GM23338 (cell line): ENCODE measurements around the gene ARMH1. TPM values are rescaled to one million over a fixed set of nuclear protein-coding genes. Genes with fewer than 3 reads are reported as not detected.

Source experiments
- ATAC-seq: fragments of 200-7000 bp; cut with Tn5 transposase; 3 replicates; pipeline ENCODE4 v1.9.1; 2020
- DNase-seq: peaks from one replicate; pipeline ENCODE4 v3.0.0-alpha.2; 2015; ENCODE audit warnings: low spot score
- H2AFZ ChIP-seq: fragments of 200-600 bp; sonication (generic); 2 replicates; pipeline ENCODE4 v1.8.0; 2016; ENCODE audit warnings: antibody characterized with exemption, mild to moderate bottlenecking, moderate library complexity
- H3F3A ChIP-seq: fragments of 200-600 bp; sonication (generic); replicated peaks from 2 replicates; pipeline ENCODE4 v1.8.0; 2017; ENCODE audit warnings: antibody characterized with exemption, mixed run types, low read depth
- H3K27ac ChIP-seq: fragments of 200-600 bp; sonication (generic); 2 replicates; pipeline ENCODE4 v1.6.1; 2016; ENCODE audit warnings: low read depth
- H3K27me3 ChIP-seq: fragments of 200-600 bp; sonication (generic); 2 replicates; pipeline ENCODE4 v1.8.0; 2016; ENCODE audit warnings: mild to moderate bottlenecking, mixed run types, moderate library complexity; ENCODE audit not compliant: insufficient read depth
- H3K36me3 ChIP-seq: fragments of 200-600 bp; sonication (generic); 2 replicates; pipeline ENCODE4 v1.8.0; 2016; ENCODE audit warnings: mild to moderate bottlenecking; ENCODE audit not compliant: insufficient read depth
- H3K4me1 ChIP-seq: fragments of 200-600 bp; sonication (generic); 2 replicates; pipeline ENCODE4 v1.8.0; 2016; ENCODE audit warnings: mild to moderate bottlenecking, moderate library complexity; ENCODE audit not compliant: insufficient read depth
- H3K4me2 ChIP-seq: fragments of 200-600 bp; sonication (generic); 2 replicates; pipeline ENCODE4 v1.7.1; 2017; ENCODE audit warnings: mixed run types
- H3K4me3 ChIP-seq: fragments of 200-600 bp; sonication (generic); 2 replicates; pipeline ENCODE4 v1.6.1; 2016; ENCODE audit warnings: mixed run types
- H3K79me2 ChIP-seq: fragments of 200-600 bp; sonication (generic); replicated peaks from 2 replicates; pipeline ENCODE4 v1.8.0; 2017; ENCODE audit warnings: mild to moderate bottlenecking; ENCODE audit not compliant: insufficient read depth
- H3K9me2 ChIP-seq: fragments of 200-600 bp; sonication (generic); 2 replicates; pipeline ENCODE4 v1.8.0; 2017; ENCODE audit not compliant: insufficient read depth
- H4K20me1 ChIP-seq: fragments of 200-600 bp; sonication (generic); replicated peaks from 2 replicates; pipeline ENCODE4 v1.8.0; 2017; ENCODE audit warnings: mild to moderate bottlenecking; ENCODE audit not compliant: insufficient read depth
- H3K27ac Mint-ChIP-seq: 2 replicates; pipeline ENCODE4 v1.8.0; 2020; ENCODE audit warnings: inconsistent platforms, mild to moderate bottlenecking, moderate library complexity, mixed read lengths
- H3K27me3 Mint-ChIP-seq: 3 replicates; pipeline ENCODE4 v1.8.0; 2022; ENCODE audit warnings: low read depth, mild to moderate bottlenecking, moderate library complexity, mixed read lengths, inconsistent platforms; ENCODE audit not compliant: insufficient read depth, poor library complexity
- H3K36me3 Mint-ChIP-seq: 3 replicates; pipeline ENCODE4 v1.8.0; 2021; ENCODE audit warnings: low read depth, mild to moderate bottlenecking, inconsistent platforms, moderate library complexity, mixed read lengths
- H3K4me1 Mint-ChIP-seq: 3 replicates; pipeline ENCODE4 v1.8.0; 2020; ENCODE audit warnings: mild to moderate bottlenecking, inconsistent platforms, mixed read lengths
- H3K4me3 Mint-ChIP-seq: 3 replicates; pipeline ENCODE4 v1.8.0; 2021; ENCODE audit warnings: moderate library complexity, mild to moderate bottlenecking, inconsistent platforms, mixed read lengths
- H3K9me3 Mint-ChIP-seq: 3 replicates; pipeline ENCODE4 v1.8.0; 2020; ENCODE audit warnings: moderate library complexity, mild to moderate bottlenecking, inconsistent platforms, mixed read lengths
- EZH2 ChIP-seq: fragments of 200-600 bp; sonication (generic); IDR thresholded peaks from one replicate; pipeline ENCODE4 v1.8.0; 2017; ENCODE audit warnings: antibody characterized with exemption, mild to moderate bottlenecking, low read depth; ENCODE audit not compliant: unreplicated experiment
- EZH2phosphoT487 ChIP-seq: fragments of 200-600 bp; sonication (generic); IDR thresholded peaks from one replicate; pipeline ENCODE4 v1.8.1; 2018; ENCODE audit warnings: antibody characterized with exemption; ENCODE audit not compliant: unreplicated experiment
- STAT1 ChIP-seq: IDR thresholded peaks from one replicate; pipeline ENCODE4 v1.6.1; 2016; ENCODE audit warnings: antibody characterized with exemption; ENCODE audit not compliant: unreplicated experiment
- ZNF114 ChIP-seq: fragments of 250-450 bp; sonication (Bioruptor Pico); IDR thresholded peaks from 2 replicates; pipeline ENCODE4 v1.5.0; 2020; ENCODE audit warnings: mild to moderate bottlenecking, moderate library complexity
- ZNF331 ChIP-seq: fragments of 250-450 bp; sonication (Bioruptor Pico); IDR thresholded peaks from 2 replicates; pipeline ENCODE4 v1.5.0; 2020; ENCODE audit warnings: low read depth, mild to moderate bottlenecking, moderate library complexity
- ZNF462 ChIP-seq: fragments of 250-450 bp; sonication (Bioruptor Pico); IDR thresholded peaks from 2 replicates; pipeline ENCODE4 v1.5.0; 2020; ENCODE audit warnings: mild to moderate bottlenecking, moderate library complexity
- polyA plus RNA-seq: library from polyadenylated mRNA; unstranded; fragments of >200 nt; fragmentation: Nextera tagmentation; extraction: Ambion mirVana; gene quantifications from 2 replicates; pipeline ENCODE4 v1.2.1, GENCODE V29; 2016
- total RNA-seq: library from RNA; depleted of rRNA; stranded (reverse); fragments of >200 nt; shearing (Covaris generic); gene quantifications from 2 replicates; pipeline ENCODE4 v1.2.3, GENCODE V29; 2014
- TF ChIP-seq, protein P1 (sequence below): IDR thresholded peaks from 2 replicates; pipeline ENCODE4 v1.6.1; 2016; ENCODE audit warnings: antibody characterized with exemption
- TF ChIP-seq, protein P2 (sequence below), 2 experiments: fragments of 200-600 bp in 1 of 2; sonication (generic) in 1 of 2; conservative IDR thresholded peaks; 2 replicates each; pipeline versions ENCODE4 v1.5.1 to v1.6.1; 2016 to 2017; ENCODE audit warnings: antibody characterized with exemption in 2 of 2, low read depth in 2 of 2, mild to moderate bottlenecking in 2 of 2, moderate library complexity in 1 of 2

ARMH1 gene
- total and polyA plus RNA-seq, 2 experiments from 2014 or later = 0.31 TPM; not detected in 1

GRCh38 chr1:44642925-44643324 lies 31.6 kb upstream of the ARMH1 start:
- Mint-ChIP-seq H3K36me3 (peaks cover 77% of the 10 kb centered on the region), H3K9me3 (no peaks in the 10 kb centered on the region; the same call in 2 of the 3 replicates), H3K4me3 (no peak overlapping the region), H3K4me1 (no peaks in the 10 kb centered on the region; the same call in 2 of the 3 replicates), H3K27me3 (peaks cover 4% of the 10 kb centered on the region), H3K27ac (no peak overlapping the region)
- Histone ChIP-seq H3K9me2 (no peaks in the 10 kb centered on the region), H3K79me2 (no peaks in the 10 kb centered on the region), H3F3A (peaks cover 4% of the 10 kb centered on the region; the same call in 1 of the 2 replicates), H3K27me3 (no peaks in the 10 kb centered on the region), H3K4me2 (no peak overlapping the region), H3K4me1 (no peaks in the 10 kb centered on the region), H2AFZ (no peak overlapping the region), H4K20me1 (peaks cover 6% of the 10 kb centered on the region), H3K36me3 (peaks cover 18% of the 10 kb centered on the region), H3K4me3 (no peak overlapping the region), H3K27ac (no peak overlapping the region)
- TF ChIP-seq ZNF331 (no peak), ZNF114 (CRISPR knock-in tag) (no peak)
- DNase-seq (no peak), ATAC-seq (no peak)

- no peak overlapping the region for H3K4me3 ChIP-seq
- no peaks in the 10 kb centered on the region for H3K4me1 ChIP-seq
- Mint-ChIP-seq H3K4me1 (peaks cover 2% of the 10 kb centered on the region; the same call in 2 of the 3 replicates), H3K9me3 (no peaks in the 10 kb centered on the region; the same call in 2 of the 3 replicates), H3K36me3 (peaks cover 72% of the 10 kb centered on the region), H3K27me3 (peaks cover 4% of the 10 kb centered on the region), H3K27ac (no peak overlapping the region), H3K4me3 (no peak overlapping the region)
- H3K79me2 ChIP-seq = no peaks in the 10 kb centered on the region
- no peak overlapping the region for H3K4me2 ChIP-seq
- DNase-seq (no peak), ATAC-seq (no peak)
- H2AFZ ChIP-seq = no peak overlapping the region
- no peak overlapping the region for H3K27ac ChIP-seq
- H3K27me3 ChIP-seq = no peaks in the 10 kb centered on the region
- TF ChIP-seq, protein P1, sequence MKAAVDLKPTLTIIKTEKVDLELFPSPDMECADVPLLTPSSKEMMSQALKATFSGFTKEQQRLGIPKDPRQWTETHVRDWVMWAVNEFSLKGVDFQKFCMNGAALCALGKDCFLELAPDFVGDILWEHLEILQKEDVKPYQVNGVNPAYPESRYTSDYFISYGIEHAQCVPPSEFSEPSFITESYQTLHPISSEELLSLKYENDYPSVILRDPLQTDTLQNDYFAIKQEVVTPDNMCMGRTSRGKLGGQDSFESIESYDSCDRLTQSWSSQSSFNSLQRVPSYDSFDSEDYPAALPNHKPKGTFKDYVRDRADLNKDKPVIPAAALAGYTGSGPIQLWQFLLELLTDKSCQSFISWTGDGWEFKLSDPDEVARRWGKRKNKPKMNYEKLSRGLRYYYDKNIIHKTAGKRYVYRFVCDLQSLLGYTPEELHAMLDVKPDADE = no peak
- TF ChIP-seq EZH2phosphoT487 (no peak), ZNF114 (CRISPR knock-in tag) (no peak), ZNF462 (CRISPR knock-in tag) (no peak), EZH2 (no peak), STAT1 (no peak)
- TF ChIP-seq, protein P2, sequence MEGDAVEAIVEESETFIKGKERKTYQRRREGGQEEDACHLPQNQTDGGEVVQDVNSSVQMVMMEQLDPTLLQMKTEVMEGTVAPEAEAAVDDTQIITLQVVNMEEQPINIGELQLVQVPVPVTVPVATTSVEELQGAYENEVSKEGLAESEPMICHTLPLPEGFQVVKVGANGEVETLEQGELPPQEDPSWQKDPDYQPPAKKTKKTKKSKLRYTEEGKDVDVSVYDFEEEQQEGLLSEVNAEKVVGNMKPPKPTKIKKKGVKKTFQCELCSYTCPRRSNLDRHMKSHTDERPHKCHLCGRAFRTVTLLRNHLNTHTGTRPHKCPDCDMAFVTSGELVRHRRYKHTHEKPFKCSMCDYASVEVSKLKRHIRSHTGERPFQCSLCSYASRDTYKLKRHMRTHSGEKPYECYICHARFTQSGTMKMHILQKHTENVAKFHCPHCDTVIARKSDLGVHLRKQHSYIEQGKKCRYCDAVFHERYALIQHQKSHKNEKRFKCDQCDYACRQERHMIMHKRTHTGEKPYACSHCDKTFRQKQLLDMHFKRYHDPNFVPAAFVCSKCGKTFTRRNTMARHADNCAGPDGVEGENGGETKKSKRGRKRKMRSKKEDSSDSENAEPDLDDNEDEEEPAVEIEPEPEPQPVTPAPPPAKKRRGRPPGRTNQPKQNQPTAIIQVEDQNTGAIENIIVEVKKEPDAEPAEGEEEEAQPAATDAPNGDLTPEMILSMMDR (conservative IDR thresholded peaks at IDR 0.05; ENCODE audit: low read depth in 2 of 2) = no peak
- no peaks in the 10 kb centered on the region; the same call in 1 of the 2 replicates for H3F3A ChIP-seq
- no peaks in the 10 kb centered on the region for H3K9me2 ChIP-seq
- H4K20me1 ChIP-seq = peaks cover 6% of the 10 kb centered on the region
- peaks cover 15% of the 10 kb centered on the region for H3K36me3 ChIP-seq
These were observed 30.7 kb upstream of the ARMH1 start for GRCh38 chr1:44643721-44644334.
